ENCODE results near the gene PRKCA.

- TF ChIP-seq POLR2A (IDR thresholded peaks at IDR 0.05): no peak
- TF ChIP-seq, protein P1, sequence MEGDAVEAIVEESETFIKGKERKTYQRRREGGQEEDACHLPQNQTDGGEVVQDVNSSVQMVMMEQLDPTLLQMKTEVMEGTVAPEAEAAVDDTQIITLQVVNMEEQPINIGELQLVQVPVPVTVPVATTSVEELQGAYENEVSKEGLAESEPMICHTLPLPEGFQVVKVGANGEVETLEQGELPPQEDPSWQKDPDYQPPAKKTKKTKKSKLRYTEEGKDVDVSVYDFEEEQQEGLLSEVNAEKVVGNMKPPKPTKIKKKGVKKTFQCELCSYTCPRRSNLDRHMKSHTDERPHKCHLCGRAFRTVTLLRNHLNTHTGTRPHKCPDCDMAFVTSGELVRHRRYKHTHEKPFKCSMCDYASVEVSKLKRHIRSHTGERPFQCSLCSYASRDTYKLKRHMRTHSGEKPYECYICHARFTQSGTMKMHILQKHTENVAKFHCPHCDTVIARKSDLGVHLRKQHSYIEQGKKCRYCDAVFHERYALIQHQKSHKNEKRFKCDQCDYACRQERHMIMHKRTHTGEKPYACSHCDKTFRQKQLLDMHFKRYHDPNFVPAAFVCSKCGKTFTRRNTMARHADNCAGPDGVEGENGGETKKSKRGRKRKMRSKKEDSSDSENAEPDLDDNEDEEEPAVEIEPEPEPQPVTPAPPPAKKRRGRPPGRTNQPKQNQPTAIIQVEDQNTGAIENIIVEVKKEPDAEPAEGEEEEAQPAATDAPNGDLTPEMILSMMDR (IDR thresholded peaks at IDR 0.05): no peak
- TF ChIP-seq POLR2AphosphoS5 (IDR thresholded peaks at IDR 0.05): no peak
Observed at GRCh38 chr17:66549731-66550207, 247.4 kb downstream of the PRKCA start.

Measured in gastroesophageal sphincter (tissue), 3 donors.